ENCODE measurements around the gene KCNH2.

DNA sequence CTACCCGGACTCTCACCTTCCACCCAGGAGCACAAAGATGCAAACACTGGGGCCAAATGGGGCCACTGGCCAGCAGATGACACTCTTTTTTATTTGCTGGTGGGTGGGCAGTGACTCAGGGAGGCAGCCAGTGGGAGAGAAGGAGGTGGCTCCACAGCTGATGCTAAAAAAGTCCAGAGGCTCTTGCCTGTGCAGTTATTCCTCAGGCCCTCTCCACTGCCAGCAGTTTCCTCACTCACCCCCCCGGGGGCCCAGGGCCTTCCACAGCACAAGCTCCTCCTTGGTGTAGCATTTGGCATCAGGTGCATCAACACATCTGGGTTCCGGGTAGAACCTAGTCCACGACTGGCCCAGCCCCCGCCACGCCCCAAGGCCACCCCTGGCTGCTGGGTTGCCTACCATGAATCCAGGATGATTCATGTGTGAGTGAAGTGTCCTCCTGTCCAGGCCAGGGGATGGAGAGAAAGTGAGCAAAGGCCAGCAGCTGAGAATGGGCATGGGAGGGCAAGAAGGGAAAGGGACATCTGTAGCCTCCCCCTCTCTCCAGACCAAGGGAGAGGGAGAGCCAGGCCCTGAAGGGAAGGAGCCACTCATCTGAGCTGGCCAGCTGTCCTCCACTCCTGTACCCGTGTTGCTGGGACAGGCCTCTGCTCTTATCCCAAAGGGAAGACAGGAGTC lies 1.7 kb upstream of the KCNH2 start:
- TF ChIP-seq, protein P1, sequence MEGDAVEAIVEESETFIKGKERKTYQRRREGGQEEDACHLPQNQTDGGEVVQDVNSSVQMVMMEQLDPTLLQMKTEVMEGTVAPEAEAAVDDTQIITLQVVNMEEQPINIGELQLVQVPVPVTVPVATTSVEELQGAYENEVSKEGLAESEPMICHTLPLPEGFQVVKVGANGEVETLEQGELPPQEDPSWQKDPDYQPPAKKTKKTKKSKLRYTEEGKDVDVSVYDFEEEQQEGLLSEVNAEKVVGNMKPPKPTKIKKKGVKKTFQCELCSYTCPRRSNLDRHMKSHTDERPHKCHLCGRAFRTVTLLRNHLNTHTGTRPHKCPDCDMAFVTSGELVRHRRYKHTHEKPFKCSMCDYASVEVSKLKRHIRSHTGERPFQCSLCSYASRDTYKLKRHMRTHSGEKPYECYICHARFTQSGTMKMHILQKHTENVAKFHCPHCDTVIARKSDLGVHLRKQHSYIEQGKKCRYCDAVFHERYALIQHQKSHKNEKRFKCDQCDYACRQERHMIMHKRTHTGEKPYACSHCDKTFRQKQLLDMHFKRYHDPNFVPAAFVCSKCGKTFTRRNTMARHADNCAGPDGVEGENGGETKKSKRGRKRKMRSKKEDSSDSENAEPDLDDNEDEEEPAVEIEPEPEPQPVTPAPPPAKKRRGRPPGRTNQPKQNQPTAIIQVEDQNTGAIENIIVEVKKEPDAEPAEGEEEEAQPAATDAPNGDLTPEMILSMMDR (tag by site-specific recombination; IDR thresholded peaks at IDR 0.05): no peak
- TF ChIP-seq, protein P2, sequence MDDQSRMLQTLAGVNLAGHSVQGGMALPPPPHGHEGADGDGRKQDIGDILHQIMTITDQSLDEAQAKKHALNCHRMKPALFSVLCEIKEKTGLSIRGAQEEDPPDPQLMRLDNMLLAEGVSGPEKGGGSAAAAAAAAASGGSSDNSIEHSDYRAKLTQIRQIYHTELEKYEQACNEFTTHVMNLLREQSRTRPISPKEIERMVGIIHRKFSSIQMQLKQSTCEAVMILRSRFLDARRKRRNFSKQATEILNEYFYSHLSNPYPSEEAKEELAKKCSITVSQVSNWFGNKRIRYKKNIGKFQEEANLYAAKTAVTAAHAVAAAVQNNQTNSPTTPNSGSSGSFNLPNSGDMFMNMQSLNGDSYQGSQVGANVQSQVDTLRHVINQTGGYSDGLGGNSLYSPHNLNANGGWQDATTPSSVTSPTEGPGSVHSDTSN (CRISPR knock-in tag; IDR thresholded peaks at IDR 0.05): no peak
- TF ChIP-seq TCF7L2 (IDR thresholded peaks at IDR 0.05; ENCODE audit: borderline replicate concordance, low read depth, low read length) (no peak), REPIN1 (tag by site-specific recombination; IDR thresholded peaks at IDR 0.05; ENCODE audit: low read depth) (no peak), ZNF768 (tag by site-specific recombination; IDR thresholded peaks at IDR 0.05) (no peak), ZNF324 (tag by site-specific recombination; IDR thresholded peaks at IDR 0.05) (no peak), TRIM28 (IDR thresholded peaks at IDR 0.05; ENCODE audit: borderline replicate concordance, low read length) (no peak), HOXA7 (CRISPR knock-in tag; IDR thresholded peaks at IDR 0.05; ENCODE audit: borderline replicate concordance) (no peak), ZNF76 (tag by site-specific recombination; IDR thresholded peaks at IDR 0.05; ENCODE audit: borderline replicate concordance, low read depth) (no peak), YY2 (tag by site-specific recombination; IDR thresholded peaks at IDR 0.05) (no peak), ZNF548 (tag by site-specific recombination; IDR thresholded peaks at IDR 0.05) (no peak), ZNF292 (tag by site-specific recombination; IDR thresholded peaks at IDR 0.05; ENCODE audit: borderline replicate concordance, low read depth) (no peak)
- TF ChIP-seq, protein P3, sequence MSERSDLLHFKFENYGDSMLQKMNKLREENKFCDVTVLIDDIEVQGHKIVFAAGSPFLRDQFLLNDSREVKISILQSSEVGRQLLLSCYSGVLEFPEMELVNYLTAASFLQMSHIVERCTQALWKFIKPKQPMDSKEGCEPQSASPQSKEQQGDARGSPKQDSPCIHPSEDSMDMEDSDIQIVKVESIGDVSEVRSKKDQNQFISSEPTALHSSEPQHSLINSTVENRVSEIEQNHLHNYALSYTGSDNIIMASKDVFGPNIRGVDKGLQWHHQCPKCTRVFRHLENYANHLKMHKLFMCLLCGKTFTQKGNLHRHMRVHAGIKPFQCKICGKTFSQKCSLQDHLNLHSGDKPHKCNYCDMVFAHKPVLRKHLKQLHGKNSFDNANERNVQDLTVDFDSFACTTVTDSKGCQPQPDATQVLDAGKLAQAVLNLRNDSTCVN (tag by site-specific recombination; optimal IDR thresholded peaks at IDR 0.05): no peak
- TF ChIP-seq, protein P4, sequence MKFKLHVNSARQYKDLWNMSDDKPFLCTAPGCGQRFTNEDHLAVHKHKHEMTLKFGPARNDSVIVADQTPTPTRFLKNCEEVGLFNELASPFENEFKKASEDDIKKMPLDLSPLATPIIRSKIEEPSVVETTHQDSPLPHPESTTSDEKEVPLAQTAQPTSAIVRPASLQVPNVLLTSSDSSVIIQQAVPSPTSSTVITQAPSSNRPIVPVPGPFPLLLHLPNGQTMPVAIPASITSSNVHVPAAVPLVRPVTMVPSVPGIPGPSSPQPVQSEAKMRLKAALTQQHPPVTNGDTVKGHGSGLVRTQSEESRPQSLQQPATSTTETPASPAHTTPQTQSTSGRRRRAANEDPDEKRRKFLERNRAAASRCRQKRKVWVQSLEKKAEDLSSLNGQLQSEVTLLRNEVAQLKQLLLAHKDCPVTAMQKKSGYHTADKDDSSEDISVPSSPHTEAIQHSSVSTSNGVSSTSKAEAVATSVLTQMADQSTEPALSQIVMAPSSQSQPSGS (tag by site-specific recombination; IDR thresholded peaks at IDR 0.05; ENCODE audit: low read depth): no peak

Measured in HEK293 (cell line).